ENCODE measurements around the gene PRDM16.

PRDM16 gene

GRCh38 chr1:3383679-3384078, 314.7 kb downstream of the PRDM16 start:
- FAIRE-seq (no peak), DNase-seq (ENCODE audit: low spot score) (no peak)

- no peak for FAIRE-seq
- DNase-seq (ENCODE audit: low spot score), result no peak
Observed at GRCh38 chr1:3384407-3384806, 315.4 kb downstream of the PRDM16 start.

GRCh38 chr1:3386205-3387002, 317.4 kb downstream of the PRDM16 start:
- DNase-seq (ENCODE audit: low spot score) (no peak), FAIRE-seq (no peak)

GRCh38 chr1:3387401-3387800, 318.4 kb downstream of the PRDM16 start:
- no peak for FAIRE-seq

GRCh38 chr1:3389093-3389833, 320.3 kb downstream of the PRDM16 start:
- FAIRE-seq, result no peak
- DNase-seq (ENCODE audit: low spot score), result no peak

More at GRCh38 chr1:3387401-3387800, 318.4 kb downstream of the PRDM16 start:
- DNase-seq (ENCODE audit: low spot score), result no peak

GRCh38 chr1:3390291-3390690, 321.3 kb downstream of the PRDM16 start:
- DNase-seq (ENCODE audit: low spot score) (no peak), FAIRE-seq (no peak)

- no peak for FAIRE-seq
- no peak for DNase-seq (ENCODE audit: low spot score)
Observed at GRCh38 chr1:3391711-3392110, 322.7 kb downstream of the PRDM16 start.

- FAIRE-seq, result no peak
- DNase-seq (ENCODE audit: low spot score), result no peak
Observed at GRCh38 chr1:3393024-3393986, 324.3 kb downstream of the PRDM16 start.

- no peak for FAIRE-seq
- DNase-seq (ENCODE audit: low spot score), result no peak
Observed at GRCh38 chr1:3393987-3394920, 325.3 kb downstream of the PRDM16 start.

- no peak for DNase-seq (ENCODE audit: low spot score)
- no peak for FAIRE-seq
Observed at GRCh38 chr1:3396411-3396810, 327.4 kb downstream of the PRDM16 start.

GRCh38 chr1:3397311-3397710, 328.3 kb downstream of the PRDM16 start:
- DNase-seq (ENCODE audit: low spot score) (no peak), FAIRE-seq (no peak)

- DNase-seq (ENCODE audit: low spot score) (no peak), FAIRE-seq (no peak)
Observed at GRCh38 chr1:3398396-3399140, 329.6 kb downstream of the PRDM16 start.

- no peak for FAIRE-seq
Observed at GRCh38 chr1:3399732-3400131, 330.7 kb downstream of the PRDM16 start.

GRCh38 chr1:3401585-3402257, 332.7 kb downstream of the PRDM16 start:
- FAIRE-seq, result no peak

More at GRCh38 chr1:3399732-3400131, 330.7 kb downstream of the PRDM16 start:
- DNase-seq (ENCODE audit: low spot score), result no peak

GRCh38 chr1:3402258-3403010, 333.4 kb downstream of the PRDM16 start:
- DNase-seq (ENCODE audit: low spot score), result no peak
- no peak for FAIRE-seq

More at GRCh38 chr1:3401585-3402257, 332.7 kb downstream of the PRDM16 start:
- no peak for DNase-seq (ENCODE audit: low spot score)

GRCh38 chr1:3403011-3403345, 334.0 kb downstream of the PRDM16 start:
- FAIRE-seq (no peak), DNase-seq (ENCODE audit: low spot score) (no peak)

GRCh38 chr1:3403388-3404231, 334.6 kb downstream of the PRDM16 start:
- no peak for DNase-seq (ENCODE audit: low spot score)
- FAIRE-seq, result no peak

- FAIRE-seq, result no peak
- DNase-seq (ENCODE audit: low spot score), result no peak
Observed at GRCh38 chr1:3404301-3404700, 335.3 kb downstream of the PRDM16 start.

Measured in urothelium cell line (cell line).